GM12878 (cell line): Measurements from ENCODE around the gene RFX7. TPM values are rescaled to one million over a fixed set of nuclear protein-coding genes. Genes with fewer than 3 reads are reported as not detected.

Experiments used
- ATAC-seq: fragments of 200-7000 bp; cut with Tn5 transposase; 3 replicates; pipeline ENCODE4 v1.9.1; 2020; ENCODE audit warnings: mild to moderate bottlenecking, moderate library complexity
- BruUV-seq: library from RNA; stranded (reverse); fragments of 400-500 nt; replicated peaks from 2 replicates; lab custom pipeline; 2021; lab: Mats Ljungman, UMichigan
- CTCF ChIA-PET: fragments of 300-600 bp; sonication (Branson Sonifier 250); formaldehyde crosslinking; extraction: SDS; loops from one replicate; lab custom pipeline; 2021; ENCODE audit warnings: inconsistent platforms; lab: Yijun Ruan, JAX
- POLR2A ChIA-PET: fragments of 350-600 bp; formaldehyde crosslinking; extraction: SDS; loops from one replicate; lab custom pipeline; 2021; ENCODE audit warnings: inconsistent platforms; lab: Charles Lee
- RAD21 ChIA-PET: fragments of 300-600 bp; sonication (Branson Sonifier 250); formaldehyde crosslinking; loops from one replicate; lab custom pipeline; 2023; ENCODE audit warnings: antibody characterized with exemption; ENCODE audit not compliant: unreplicated experiment; lab: Charles Lee
- SMC1A ChIA-PET: fragments of 300-600 bp; sonication (Branson Sonifier 250); formaldehyde crosslinking; loops from one replicate; lab custom pipeline; 2023; ENCODE audit not compliant: unreplicated experiment, uncharacterized antibody; lab: Charles Lee
- DNase-seq: peaks from one replicate; pipeline ENCODE4 v3.0.0-alpha.2; 2011; ENCODE audit warnings: low read depth, low spot score
- FAIRE-seq: peaks from 3 replicates; lab custom pipeline; 2011; peaks lifted over from hg19 to GRCh38; lab: Jason Lieb, UNC
- H2AFZ ChIP-seq: 2 replicates; pipeline ENCODE4 v1.6.0; 2011; ENCODE audit warnings: low read depth, low read length, control low read depth; ENCODE audit not compliant: control insufficient read depth
- H3K27ac ChIP-seq: 2 replicates; pipeline ENCODE4 v1.5.1; 2011; ENCODE audit warnings: control low read depth; ENCODE audit not compliant: control insufficient read depth, insufficient read depth
- H3K27me3 ChIP-seq, 2 experiments: replicated peaks in 1 of 2; 2 replicates each; pipeline versions ENCODE4 v1.6.0 to v1.6.1; 2011; ENCODE audit warnings: low read length in 1 of 2; ENCODE audit not compliant: control insufficient read depth in 2 of 2, insufficient read depth in 2 of 2
- H3K36me3 ChIP-seq, 2 experiments: 2 replicates each; pipeline ENCODE4 v1.5.1; 2011; ENCODE audit warnings: low read length in 1 of 2; ENCODE audit not compliant: control insufficient read depth in 2 of 2, insufficient read depth in 2 of 2
- H3K4me1 ChIP-seq: 2 replicates; pipeline ENCODE4 v1.6.1; 2011; ENCODE audit warnings: mild to moderate bottlenecking, low read length, moderate library complexity, mixed read lengths; ENCODE audit not compliant: control insufficient read depth, insufficient read depth
- H3K4me2 ChIP-seq: 2 replicates; pipeline ENCODE4 v1.6.0; 2011; ENCODE audit warnings: control low read depth; ENCODE audit not compliant: control insufficient read depth, insufficient read depth
- H3K4me3 ChIP-seq: fragments of 200-600 bp; sonication (generic); 2 replicates; pipeline ENCODE4 v1.5.1; 2016
- H3K79me2 ChIP-seq: 2 replicates; pipeline ENCODE4 v1.6.0; 2011; ENCODE audit warnings: low read length; ENCODE audit not compliant: control insufficient read depth, insufficient read depth
- H3K9ac ChIP-seq: 2 replicates; pipeline ENCODE4 v1.8.0; 2011; ENCODE audit warnings: low read length, control low read depth, mixed read lengths; ENCODE audit not compliant: control insufficient read depth, insufficient read depth
- H3K9me3 ChIP-seq: replicated peaks from 3 replicates; pipeline ENCODE4 v1.5.1; 2011; ENCODE audit warnings: mild to moderate bottlenecking, low read length; ENCODE audit not compliant: control insufficient read depth, insufficient read depth
- H4K20me1 ChIP-seq: 2 replicates; pipeline ENCODE4 v1.6.0; 2011; ENCODE audit not compliant: control insufficient read depth, insufficient read depth
- MLLT1 ChIP-seq: fragments of 450-650 bp; IDR thresholded peaks from 2 replicates; pipeline ENCODE4 v1.6.1; 2016; ENCODE audit warnings: mild to moderate bottlenecking
- SIX5 ChIP-seq: IDR thresholded peaks from 2 replicates; pipeline ENCODE4 v1.6.1; 2011; ENCODE audit warnings: mild to moderate bottlenecking, low read depth, low read length, moderate library complexity; ENCODE audit not compliant: severe bottlenecking
- SPI1 ChIP-seq: IDR thresholded peaks from 2 replicates; pipeline ENCODE4 v1.6.1; 2011; ENCODE audit warnings: low read depth, mild to moderate bottlenecking, low read length, moderate library complexity, borderline replicate concordance; ENCODE audit not compliant: insufficient read depth
- WGBS: methylation state at CpG from one replicate; pipeline ENCODE4 v1.1.6; 2016; ENCODE audit warnings: low lambda C conversion rate; ENCODE audit not compliant: insufficient replicate concordance, insufficient coverage; ENCODE audit errors: missing lambda C conversion rate; 5-methylcytosine and 5-hydroxymethylcytosine counted together
- in situ Hi-C: fragments of 300-500 bp; cut with MboI; formaldehyde crosslinking; loops from 9 replicates; pipeline ENCODE4 v1.14.3; 2018; ENCODE audit warnings: mixed read lengths
- intact Hi-C: fragments of 100-400 bp; cut with micrococcal nuclease; formaldehyde crosslinking; loops from one replicate; pipeline ENCODE4 v1.14.2; 2022; ENCODE audit not compliant: unreplicated experiment
- polyA plus RNA-seq, 11 experiments: library from polyadenylated mRNA; depleted of rRNA in 4 of 11; unstranded in 6 of 11; stranded (reverse) in 5 of 11; fragments of >200 nt; fragmentation: Nextera tagmentation in 4 of 11; fragmentation: Illumina TruSeq in 1 of 11; extraction: Ambion mirVana in 4 of 11; extraction: Trizol in 1 of 11; gene quantifications; 1 replicate in 1 of 11; 2 replicates in 10 of 11; pipeline versions ENCODE4 v1.2.1 to v1.2.3, GENCODE V29; 2011 to 2016; ENCODE audit warnings: inconsistent platforms in 2 of 11, missing spikeins in 2 of 11, low read depth in 1 of 11
- total RNA-seq, 4 experiments: library from RNA; depleted of rRNA in 3 of 4; stranded (reverse); fragments of >200 nt in 3 of 4; fragmentation: Illumina TruSeq in 1 of 4; extraction: Trizol in 1 of 4; gene quantifications; 2 replicates each; pipeline versions ENCODE4 v1.2.1 to v1.2.3, GENCODE V29; 2013 to 2021

Gene RFX7
- total and polyA plus RNA-seq, 10 of the 15 experiments (the other 5 are each of a cell fraction or from before 2014, with no cell fraction given): 3.2 to 31.4 (median 10.7) TPM

GRCh38 chr15:56242576-56243162 is 1.0 kb downstream of the RFX7 start:
- peaks cover 0 to 4% of the 10 kb centered on the region in 2 experiments; a peak in 1 of 4 replicates for H3K36me3 ChIP-seq
- FAIRE-seq: peak; percentile 18
- peak overlapping the region; percentile 91 for H3K27ac ChIP-seq
- POLR2A ChIA-PET: no interaction called here
- in situ Hi-C loops (no loop called here), intact Hi-C loops (loop anchor here (5.0 to 10.0 kb wide), 3 partner anchors 55 to 248 kb away; partner anchors contain the start of gene NEDD4)
- peaks cover 7% of the 10 kb centered on the region for H3K4me1 ChIP-seq
- no peak for DNase-seq
- H3K27me3 ChIP-seq: no peaks in the 10 kb centered on the region
- peak overlapping the region; percentile 87 for H3K4me3 ChIP-seq
- no peak overlapping the region for H2AFZ ChIP-seq
- no peak for ATAC-seq
- no TSS peak for BruUV-seq
- under 1% methylated on average over 13 of the region's 13 CpGs for WGBS
- H3K9ac ChIP-seq: peak overlapping the region; percentile 69
- H3K9me3 ChIP-seq: peaks cover 5% of the 10 kb centered on the region; the same call in 2 of the 3 replicates
- no peaks in the 10 kb centered on the region for H4K20me1 ChIP-seq
- RAD21 ChIA-PET: no interaction called here
- H3K4me2 ChIP-seq: peak overlapping the region; percentile 26
- H3K79me2 ChIP-seq: peaks cover 72% of the 10 kb centered on the region
- no peak for TF ChIP-seq SPI1
- no peak for TF ChIP-seq SIX5
- TF ChIP-seq MLLT1: peak; percentile 36; the same call in 1 of the 2 replicates
- CTCF ChIA-PET: interaction anchor here (0.8 kb wide), 1 partner anchor 35 kb away, joined by 3 read pairs; no protein-coding TSS in a partner anchor
- SMC1A ChIA-PET: no interaction called here
